GM19035 (cell line): ENCODE measurements around the gene CERS4.
"Not testable (repeated sequence)": the region's sequence is repeated elsewhere in the genome, so short reads cannot be mapped to it uniquely, and the experiment has no call there.

Source experiments
- ATAC-seq: cut with Tn5 transposase; IDR thresholded peaks from one replicate; pipeline ENCODE4 v1.9.1; 2021; ENCODE audit not compliant: unreplicated experiment

CERS4 gene

GRCh38 chr19:8241646-8242045, 32.5 kb downstream of the CERS4 start:
- ATAC-seq: no peak

GRCh38 chr19:8242211-8242821, 33.1 kb downstream of the CERS4 start:
- no peak for ATAC-seq

DNA sequence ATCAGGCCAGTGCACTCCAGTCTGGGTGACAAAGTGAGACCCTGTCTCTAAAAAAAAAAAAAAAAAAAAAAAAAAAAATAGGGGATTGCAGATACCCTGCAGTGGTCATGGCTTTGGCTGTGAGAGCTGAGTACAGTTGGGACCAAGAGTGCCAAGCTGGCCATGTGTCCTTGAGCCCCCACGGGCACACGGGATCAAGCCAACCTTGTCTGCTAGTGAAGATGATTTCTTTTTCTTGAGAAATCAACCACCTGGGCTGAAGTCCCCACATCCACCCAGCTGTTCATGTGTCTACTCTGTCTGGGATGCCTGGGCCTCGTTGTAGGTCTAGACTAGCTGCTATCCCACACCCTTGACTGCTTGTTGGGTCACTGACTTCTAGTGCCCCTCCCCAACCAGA, 34.0 kb downstream of the CERS4 start:
- no peak for ATAC-seq

DNA sequence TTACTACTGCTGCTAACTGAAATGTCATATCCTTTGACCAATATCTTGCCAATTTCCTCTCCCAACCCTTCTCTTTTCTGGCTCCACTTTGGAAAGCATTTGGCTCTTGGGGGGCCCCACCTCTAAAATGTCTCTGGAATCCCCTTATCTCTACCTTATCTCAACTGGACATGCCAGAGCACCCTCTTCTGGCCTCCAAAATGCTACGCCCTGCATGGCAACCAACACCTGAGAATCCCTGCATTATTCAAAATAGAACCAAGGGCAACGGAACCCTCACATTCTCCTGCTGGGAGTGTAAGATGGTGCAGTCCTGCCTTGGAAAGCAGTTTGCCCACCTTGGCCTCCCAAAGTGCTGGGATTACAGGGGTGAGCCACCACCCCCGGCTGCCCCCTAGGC, 35.3 kb downstream of the CERS4 start:
- no peak for ATAC-seq

GRCh38 chr19:8245869-8246835, 37.0 kb downstream of the CERS4 start:
- no peak for ATAC-seq

- ATAC-seq: not testable (repeated sequence)
Measured at GRCh38 chr19:8247129-8247890, 38.1 kb downstream of the CERS4 start.

- ATAC-seq: no peak
Measured at GRCh38 chr19:8248348-8249328, 39.5 kb downstream of the CERS4 start.

DNA sequence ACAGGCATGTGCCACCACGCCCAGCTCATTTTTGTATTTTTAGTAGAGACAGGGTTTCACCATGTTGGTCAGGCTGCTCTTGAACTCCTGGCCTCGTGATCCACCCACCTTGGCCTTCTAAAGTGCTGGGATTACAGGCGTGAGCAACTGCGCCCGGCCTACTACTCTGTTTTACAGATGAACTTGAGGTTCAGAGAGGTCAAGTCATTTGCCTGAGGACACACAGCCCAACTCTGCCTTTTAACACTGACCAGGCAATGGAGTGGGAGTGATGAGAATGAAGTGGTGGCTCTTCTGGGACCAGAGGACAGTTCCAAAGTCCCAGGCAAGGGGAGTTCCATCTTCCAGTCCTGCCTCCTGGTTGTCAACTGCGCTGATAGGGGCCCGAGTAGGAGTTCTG, 41.4 kb downstream of the CERS4 start:
- no peak for ATAC-seq

DNA sequence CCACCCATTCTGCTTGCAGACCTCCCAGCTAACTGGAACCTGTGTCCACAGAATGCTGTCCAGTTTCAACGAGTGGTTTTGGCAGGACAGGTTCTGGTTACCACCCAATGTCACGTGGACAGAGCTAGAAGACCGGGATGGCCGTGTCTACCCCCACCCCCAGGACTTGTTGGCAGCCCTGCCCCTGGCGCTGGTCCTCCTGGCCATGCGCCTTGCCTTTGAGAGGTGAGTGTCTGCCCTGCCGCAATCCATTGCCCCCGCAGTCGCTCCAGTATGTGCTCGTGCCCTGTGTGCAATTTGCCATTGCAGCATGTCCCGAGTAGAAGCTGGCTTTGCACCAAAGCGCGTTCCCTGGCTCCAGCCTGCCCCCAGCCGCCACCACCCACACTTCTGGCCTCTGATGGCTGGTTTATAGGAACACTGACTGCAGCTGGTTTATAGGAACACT, 41.9 kb downstream of the CERS4 start:
- no peak for ATAC-seq

- no peak for ATAC-seq
Measured at GRCh38 chr19:8252922-8253589, 43.9 kb downstream of the CERS4 start.

DNA sequence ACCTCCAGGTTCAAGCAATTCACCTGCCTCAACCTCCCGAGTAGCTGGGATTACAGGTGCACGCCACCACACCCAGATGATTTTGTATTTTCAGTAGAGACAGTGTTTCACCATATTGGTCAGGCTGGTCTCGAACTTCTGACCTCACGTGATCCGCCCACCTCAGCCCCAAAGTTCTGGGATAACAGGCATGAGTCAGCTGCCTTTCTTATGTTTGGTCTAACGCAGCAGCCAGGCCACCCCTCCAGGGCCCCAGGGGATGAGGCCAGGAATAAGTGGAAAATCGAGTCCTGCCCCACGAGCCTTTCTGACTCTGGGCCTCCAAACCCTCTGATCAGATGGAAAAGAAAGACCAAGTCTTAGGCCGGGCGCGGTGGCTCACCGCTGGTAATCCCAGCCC, 44.5 kb downstream of the CERS4 start:
- ATAC-seq: no peak

GRCh38 chr19:8254286-8255001, 45.3 kb downstream of the CERS4 start:
- ATAC-seq: no peak

DNA sequence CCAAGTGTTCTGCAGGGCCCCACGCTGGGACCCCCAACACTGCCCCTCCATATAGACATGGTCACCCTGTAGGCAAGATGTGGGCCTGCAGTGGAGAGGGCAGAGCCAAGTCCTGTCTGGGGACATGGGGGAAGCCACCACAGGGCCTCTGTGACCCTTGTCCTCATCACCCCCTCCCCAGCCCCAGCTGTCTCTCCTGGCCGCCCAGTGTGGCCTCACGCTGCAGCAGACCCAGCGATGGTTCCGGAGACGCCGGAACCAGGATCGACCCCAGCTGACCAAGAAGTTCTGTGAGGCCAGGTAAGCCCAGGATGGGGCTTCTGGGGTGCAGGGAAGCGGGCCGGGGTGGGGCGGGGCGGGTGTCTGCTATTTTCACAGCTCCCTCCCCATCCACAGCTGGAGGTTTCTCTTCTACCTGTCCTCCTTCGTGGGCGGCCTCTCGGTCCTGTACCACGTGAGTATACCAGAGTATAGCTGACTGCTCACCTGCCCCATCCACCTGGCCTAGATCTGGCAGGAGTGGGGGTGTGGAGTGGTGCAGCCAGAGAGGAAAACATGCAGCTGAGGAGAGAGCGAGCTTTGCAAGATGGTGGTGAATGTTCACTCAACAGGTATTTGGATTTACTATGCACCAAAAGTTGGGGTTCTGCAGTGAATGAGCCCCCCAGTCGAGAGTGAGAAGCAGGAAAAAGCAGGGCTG, 46.4 kb downstream of the CERS4 start:
- no peak for ATAC-seq

DNA sequence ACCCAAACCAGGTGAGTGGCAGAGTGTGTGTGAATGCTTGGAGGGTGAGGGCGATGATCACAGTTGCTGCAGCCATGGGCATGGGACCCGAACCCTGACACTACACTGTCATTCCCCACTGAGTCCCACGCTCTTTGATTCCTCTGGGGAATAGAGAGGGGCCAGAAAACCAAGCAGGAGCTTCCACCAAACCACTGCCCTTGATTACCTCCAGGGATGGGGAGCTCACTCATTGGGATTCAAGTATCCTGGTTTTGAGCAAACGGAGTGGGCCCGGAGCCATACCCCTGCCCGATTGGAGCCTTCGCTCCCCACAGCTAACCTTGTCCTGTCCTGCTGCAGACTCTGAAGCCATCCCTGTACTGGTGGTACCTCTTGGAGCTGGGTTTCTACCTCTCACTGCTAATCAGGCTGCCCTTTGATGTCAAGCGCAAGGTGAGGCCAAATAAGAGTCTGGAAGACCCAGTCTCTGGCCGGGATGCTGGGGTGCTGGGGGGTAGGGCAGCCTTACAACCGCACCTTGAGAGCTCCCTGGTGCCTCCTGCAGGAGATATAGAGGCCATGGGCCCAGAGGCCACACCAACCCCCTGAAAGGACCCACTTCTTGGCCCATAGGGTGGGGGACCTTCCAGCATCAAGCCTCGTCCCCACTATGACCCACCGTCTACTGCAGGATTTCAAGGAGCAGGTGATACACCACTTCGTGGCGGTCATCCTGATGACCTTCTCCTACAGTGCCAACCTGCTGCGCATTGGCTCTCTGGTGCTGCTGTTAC, 47.3 kb downstream of the CERS4 start:
- ATAC-seq: no peak

GRCh38 chr19:8257052-8257443, 47.9 kb downstream of the CERS4 start:
- ATAC-seq: no peak

DNA sequence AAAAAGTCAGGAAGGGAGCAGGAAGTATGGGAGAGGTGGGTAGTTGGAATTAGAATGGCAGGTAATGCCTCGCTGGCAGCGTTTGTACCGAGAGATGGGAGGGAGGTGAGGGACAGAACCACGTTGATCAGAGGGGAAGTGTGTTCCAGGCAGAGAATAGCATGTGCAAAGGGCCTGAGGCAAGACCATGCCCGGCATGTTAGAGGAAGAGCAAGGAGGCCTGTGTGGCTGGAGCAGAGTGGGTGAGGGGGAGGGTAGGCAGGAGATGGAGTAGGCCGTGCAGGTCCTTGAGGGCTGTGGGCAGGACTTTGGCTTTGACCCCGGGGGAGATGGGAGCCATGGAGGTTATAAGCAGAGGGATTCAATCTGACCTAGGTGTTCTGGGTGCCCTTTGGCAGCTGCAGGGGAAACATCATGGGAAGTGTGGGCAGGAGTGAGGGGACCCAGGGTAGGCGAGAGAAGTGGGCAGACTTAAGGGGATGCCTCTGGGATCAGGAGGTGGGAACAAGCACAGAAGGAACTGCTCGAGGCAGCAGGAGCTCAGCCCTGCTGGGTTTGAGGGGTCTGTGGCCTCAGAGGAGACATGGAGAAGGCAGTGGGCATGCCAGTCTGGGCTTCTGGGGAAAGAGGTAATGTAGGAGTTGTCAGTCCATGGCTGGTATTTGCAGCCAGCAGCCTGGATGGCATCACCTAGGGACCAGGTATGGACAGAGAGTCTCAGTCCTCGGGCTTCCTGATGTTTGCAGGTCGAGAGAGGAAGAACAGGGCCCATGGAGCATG, 50.2 kb downstream of the CERS4 start:
- no peak for ATAC-seq

DNA sequence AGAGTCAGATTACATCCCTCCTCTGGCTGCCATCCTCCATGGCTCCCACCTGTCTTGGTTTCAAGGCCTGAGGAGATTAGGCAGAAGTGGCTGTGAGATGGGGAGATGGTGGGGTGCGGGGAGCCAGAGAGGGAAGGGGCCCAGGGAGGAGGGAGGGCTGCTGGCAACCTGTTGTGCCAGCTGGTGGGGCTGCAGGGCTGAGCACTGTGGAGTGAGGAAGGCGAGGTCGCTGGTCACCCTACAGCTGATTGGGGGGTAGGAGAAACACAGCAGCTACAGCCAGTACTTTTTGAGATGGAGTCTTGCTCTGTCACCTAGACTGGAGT, 50.7 kb downstream of the CERS4 start:
- ATAC-seq: no peak
